Stimulated activated CD8-positive, alpha-beta memory T cell treated with anti-CD3 and anti-CD28 coated beads, Interleukin-4, amount 100 ng/mL, for 4 hours (primary cell): ENCODE measurements around the gene PLCD1.
A peak's percentile ranks its signal among the peaks of the same experiment; 100 is the strongest.
"Not testable (repeated sequence)": the region's sequence is repeated elsewhere in the genome, so short reads cannot be mapped to it uniquely, and the experiment has no call there.

Source experiments
- DNase-seq, 2 donors: peaks; one replicate each; pipeline ENCODE4 v3.0.0-alpha.2; 2020; ENCODE audit warnings: low read depth in 2 of 2, low spot score in 1 of 2

Gene PLCD1

DNA sequence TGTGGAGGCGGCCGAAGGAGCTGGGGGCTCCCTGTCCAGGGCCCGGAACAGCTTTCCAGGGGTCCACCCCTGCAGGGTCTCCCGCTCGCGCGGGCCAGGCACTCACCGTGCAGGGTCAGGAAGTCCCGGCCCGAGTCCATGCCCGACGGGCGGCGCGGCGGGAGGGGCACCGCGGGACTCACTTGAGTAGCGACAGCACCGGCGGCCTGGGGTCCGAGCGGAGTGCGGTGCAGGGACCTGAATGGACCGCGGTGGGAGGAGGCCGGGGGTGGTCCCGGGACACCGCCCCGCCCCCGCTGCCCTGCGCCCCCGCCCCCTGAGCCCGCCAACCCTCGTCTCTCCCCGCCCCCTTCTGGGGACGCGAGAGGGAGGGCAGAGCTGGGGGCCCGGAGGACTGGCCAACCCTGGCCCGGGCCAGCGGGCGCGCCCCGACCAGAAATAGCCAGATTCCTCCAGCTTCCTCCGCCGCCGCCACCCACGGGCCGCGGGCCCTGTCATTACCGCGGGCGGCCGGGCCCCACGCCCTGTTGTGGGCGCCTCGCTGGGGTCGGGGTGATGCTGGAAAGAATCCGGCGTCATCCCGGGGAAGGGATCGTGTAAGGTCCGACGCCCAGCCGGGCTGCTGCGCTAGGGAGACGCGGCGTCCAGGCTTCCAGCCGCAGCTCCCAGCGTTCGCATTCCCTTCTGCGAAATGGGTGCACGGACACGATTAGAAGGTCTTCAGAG is at the start of gene PLCD1:
Gene PLCD1, minus strand, starts transcription at position 243 of the 726 bp plus-strand sequence. Its CDS starts 103 bp downstream, at position 140.
- no peak for DNase-seq

DNA sequence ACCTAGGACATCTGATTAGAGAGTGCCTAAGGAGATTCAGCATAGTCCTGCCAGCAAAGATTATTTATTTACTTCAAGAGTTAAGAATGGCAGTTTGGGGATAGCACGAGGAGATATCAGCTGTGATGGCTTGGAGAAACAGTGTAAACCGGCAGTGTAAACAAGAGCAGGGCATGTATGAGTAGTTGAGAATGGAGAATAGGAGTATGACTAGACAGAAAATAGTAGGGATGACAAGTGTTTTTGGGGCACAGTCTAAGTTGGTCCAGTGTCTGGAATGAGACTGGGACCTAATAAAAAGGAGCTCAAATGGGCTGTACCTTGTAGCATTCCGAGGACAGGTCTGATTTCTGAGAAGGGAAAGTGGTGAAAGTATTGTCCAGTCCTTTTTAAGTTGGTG is 47.6 kb upstream of the PLCD1 start:
- not testable (repeated sequence) for DNase-seq

DNA sequence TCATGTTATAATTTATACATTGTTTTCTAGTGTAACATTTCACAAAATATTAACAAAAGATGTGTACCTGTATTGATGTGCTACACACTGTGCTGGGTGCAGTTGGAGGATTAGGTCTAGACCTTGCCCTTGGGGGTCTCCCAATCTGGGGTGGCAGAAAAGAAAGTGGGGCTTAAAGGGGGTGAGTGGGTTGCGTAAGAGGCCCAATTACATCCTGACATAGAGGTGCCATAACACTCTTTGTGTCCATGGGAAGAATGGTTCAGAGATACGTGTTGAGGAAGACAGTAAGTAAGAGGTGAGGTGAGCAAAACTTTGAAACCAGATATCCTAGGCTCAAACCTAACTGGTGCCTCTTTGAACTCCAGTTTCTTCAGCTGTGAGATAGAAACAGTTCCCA is 40.6 kb upstream of the PLCD1 start:
- no peak for DNase-seq

DNA sequence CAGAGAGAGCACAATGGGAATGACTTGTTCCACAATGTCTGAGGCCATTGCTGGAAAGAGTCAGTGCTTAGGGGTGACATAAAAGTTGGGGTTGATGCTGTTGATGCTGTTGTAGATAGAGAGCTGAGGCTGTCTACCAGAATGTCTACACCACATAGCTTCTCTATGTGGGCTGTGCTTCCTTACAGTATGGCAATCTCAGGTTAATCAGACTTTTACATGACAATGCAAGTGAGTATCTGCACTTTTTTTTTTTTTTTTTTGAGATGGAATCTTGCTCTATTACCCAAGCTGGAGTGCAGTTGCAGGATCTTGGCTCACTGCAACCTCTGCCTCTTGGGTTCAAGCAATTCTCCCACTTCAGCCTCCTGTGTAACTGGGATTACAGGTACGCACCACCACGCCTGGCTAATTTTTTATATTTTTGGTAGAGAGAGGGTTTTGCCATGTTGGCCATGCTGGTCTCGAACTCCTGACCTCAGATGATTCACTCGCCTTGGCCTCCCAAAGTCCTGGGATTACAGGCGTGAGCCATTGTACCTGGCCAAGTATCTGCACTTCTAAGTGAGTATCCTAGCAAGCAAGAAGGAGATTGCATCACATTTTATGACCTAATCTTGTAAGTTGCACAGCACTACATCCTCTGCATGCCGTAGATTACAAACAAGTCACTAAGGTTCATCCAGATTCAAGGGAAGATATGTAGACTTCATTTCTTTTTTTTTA is 38.2 kb upstream of the PLCD1 start:
- DNase-seq, result no peak

DNA sequence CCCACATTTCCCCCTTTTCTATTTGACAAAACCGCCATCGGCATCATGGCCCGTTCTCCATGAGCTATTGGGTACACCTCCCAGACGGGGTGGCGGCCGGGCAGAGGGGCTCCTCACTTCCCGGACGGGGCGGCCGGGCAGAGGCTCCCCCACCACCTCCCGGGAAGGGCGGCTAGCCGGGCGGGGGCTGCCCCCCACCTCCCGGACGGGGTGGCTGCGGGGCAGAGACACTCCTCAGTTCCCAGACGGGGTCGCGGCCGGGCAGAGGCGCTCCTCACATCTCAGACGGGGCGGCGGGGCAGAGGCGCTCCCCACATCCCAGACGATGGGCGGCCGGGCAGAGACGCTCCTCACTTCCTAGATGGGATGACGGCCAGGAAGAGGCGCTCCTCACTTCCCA is 35.0 kb upstream of the PLCD1 start:
- DNase-seq, result not testable (repeated sequence)

DNA sequence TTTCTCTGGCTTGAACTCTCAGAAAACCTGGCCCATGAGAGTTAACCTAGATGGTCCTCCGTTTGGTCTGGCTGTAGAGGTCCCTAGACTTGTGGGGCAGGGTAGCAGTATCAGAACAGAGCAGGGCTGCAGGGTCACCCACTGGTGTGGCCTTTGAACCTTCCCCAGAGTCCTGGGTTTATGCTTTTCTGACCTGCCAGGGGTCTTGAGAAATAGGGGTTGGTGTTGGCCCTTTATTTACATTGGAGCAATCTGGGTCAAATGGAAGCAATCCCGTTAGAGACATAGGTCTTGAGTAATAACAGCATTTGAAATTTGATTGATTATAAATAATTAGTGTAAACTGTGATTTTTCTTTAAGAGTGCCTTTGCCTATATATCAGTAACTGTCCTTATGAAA is 33.4 kb upstream of the PLCD1 start:
- DNase-seq, result no peak

DNA sequence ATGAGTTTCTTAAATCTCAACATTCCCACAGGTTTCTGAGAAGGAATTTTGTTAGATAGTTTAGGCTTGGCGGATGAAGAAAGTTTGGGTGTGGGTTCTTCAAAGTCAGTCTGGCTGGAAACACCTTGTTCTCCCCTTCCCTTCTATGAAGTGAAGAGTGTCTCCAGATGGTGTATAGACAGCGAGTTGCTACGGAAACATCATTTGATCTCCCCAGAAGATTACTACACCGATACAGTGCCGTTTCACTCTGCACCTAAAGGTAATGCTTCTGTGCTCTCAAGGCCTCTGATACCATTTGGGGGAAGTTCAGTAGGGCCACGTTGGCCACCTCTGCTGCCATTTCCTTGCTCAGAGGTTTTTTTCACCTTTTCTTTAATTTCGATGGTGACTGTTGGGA is 30.1 kb upstream of the PLCD1 start:
- no peak for DNase-seq

DNA sequence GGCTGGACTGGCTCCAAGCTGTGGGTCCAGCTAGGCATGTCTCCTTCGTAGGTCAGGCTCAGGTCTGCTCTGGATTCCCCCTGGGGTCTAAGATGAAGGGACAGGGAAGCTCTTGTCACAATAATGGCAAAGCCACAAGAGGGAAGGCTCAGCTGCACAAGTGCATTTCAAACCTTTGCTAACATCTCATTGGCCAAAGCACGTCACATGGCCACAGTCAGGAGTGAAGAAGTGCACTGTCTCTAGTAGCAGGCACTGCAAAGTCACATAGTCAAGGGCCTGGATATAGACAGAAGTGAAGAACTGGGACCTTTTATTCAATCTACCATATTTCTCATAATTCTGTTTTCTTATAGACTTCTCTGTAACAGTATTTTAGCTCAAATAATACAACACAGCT is 29.7 kb upstream of the PLCD1 start:
- no peak for DNase-seq

DNA sequence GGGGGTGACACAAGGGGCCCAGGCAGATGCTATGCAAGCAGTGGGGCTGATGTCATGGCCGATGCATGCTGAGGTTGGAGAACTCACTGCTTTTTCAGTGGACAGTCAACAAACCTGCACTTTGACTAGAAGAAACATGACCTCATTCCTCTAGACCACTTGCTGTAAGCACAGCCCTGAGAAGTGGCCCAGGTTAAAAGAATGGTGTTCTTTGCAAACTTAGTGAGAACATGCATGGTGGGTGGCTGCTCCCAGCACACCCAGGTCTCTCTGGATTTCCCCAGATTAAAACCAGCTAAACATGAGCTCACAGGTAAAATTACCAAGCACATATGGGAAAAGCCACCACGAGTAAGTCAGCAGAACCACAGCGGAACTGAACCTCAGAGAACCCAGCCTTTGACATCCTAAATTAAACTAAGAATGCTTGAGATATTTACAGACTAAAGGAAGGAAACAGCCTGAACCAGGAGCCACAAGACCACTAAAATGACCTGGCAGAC is 25.1 kb upstream of the PLCD1 start:
- no peak for DNase-seq

DNA sequence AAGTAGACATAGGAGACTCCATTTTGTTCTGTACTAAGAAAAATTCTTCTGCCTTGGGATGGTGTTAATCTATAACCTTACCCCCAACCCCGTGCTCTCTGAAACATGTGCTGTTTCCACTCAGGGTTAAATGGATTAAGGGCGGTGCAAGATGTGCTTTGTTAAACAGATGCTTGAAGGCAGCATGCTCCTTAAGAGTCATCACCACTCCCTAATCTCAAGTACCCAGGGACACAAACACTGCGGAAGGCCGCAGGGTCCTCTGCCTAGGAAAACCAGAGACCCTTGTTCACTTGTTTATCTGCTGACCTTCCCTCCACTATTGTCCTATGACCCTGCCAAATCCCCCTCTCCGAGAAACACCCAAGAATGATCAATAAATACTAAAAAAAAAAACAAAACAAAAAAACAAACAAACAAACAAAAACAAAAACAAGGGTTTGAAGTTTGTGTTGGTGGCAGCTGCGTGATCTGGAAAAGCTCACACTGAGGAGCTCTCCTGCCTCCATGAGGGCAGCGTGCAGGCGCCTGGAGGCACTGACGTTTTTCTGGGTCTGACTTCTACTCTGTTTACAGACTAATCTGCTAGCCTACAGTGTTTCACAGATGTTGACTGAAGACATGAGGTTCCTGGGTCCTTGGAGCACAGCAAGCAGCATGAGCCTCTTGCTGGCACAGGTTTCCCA is 24.5 kb upstream of the PLCD1 start:
- not testable (repeated sequence) for DNase-seq

DNA sequence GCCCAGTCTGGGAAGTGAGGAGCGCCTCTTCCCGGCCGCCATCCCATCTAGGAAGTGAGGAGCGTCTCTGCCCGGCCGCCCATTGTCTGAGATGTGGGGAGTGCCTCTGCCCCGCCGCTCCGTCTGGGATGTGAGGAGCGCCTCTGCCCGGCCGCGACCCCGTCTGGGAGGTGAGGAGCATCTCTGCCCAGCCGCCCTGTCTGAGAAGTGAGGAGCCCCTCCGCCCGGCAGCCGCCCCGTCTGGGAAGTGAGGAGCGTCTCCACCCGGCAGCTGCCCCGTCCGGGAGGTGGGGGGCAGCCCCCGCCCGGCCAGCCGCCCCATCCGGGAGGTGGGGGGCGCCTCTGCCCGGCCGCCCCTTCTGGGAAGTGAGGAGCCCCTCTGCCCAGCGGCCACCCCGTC is 23.8 kb upstream of the PLCD1 start:
- DNase-seq, result not testable (repeated sequence)

DNA sequence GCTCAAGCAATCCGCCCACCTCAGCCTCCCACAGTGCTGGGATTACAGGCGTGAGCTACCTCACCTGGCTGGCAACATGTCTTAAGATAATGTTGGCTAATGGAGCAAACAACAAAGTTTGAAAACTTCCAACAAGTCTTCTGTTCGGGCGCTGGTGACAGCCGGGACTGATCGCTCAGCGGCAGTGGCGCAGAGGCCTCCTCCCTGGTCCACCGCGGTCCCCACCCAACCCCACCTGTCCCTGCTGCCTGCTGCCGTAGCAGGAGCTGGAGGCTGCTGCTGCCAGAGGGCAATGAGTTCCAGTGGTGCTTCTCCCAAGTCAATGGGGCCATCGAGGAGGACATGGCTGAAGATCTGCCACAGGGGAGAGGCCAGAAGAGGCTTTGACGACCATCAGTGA is 21.7 kb upstream of the PLCD1 start:
- no peak for DNase-seq

DNA sequence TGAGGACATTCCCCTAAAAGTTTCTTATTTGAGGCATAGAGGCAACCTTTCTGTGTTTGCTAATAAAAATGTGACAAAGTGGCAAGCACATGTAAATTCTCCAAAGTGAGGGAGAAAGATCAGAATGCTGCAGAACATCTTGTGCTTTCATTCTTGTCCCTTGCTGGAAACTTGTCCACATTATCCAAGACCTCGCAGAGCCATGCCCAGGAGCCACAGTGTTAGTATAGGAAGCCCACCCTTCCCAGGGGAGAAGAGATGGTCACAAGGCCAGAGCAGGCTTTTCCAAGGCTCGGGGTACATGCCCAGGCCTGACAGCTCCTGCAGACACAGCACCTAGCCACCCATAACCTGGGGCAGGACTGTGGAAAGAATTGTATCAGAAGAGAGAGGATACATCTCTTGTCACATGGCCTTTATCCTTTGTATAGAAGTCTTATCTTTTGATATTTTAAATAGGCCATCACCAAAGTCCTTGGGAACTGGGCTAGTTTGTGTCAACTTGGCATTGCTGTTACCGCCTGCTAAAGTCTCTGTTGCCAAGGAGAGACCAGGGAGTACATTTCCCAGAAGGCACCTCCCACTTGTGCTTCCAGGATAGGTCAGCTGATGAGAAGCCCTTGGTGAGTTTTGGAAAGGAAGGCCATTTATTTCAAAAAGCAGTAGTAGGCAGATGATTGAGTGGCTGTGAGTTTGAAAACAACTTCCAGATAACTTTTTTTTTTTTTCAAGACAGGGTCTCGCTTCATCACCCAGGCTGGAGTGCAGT is 20.1 kb upstream of the PLCD1 start:
- DNase-seq, result no peak

DNA sequence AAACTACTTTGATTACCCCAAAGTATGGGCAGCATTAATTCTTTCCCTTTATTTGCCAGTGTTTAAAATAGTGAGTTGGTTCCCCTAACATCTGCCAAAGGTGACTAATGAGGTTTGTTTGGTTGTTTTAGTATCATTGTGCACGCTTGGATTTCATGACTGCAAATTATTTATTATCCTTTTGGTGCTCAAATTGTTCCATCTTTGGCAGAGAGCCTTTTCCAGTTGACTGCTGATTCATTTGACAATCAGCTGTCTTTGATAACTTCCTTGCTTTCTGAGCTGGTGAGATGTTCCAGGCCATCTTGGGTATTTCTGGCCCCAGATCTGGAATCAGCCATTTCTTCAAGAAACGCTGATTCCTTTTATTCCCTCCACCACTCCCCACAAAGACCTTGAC is 18.5 kb upstream of the PLCD1 start:
- DNase-seq, result no peak

DNA sequence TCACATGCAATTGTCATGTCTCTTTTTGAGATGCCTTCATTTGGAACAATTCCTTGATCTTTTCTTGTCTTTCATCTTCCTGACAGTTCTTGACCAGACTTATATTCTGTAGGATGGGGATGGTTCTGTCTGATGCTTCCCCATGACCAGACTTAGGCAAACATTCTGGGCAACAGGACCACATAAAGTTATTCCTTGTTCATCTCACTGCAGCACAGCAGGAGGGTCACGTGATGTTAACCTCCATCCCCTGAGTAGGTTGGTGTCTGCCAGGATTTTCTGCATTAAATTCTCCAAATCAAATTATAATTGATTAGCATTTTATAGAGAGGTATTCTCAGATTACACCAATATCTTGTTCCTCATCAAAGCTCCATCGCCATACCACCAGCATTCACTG is 17.4 kb upstream of the PLCD1 start:
- DNase-seq, result no peak

DNA sequence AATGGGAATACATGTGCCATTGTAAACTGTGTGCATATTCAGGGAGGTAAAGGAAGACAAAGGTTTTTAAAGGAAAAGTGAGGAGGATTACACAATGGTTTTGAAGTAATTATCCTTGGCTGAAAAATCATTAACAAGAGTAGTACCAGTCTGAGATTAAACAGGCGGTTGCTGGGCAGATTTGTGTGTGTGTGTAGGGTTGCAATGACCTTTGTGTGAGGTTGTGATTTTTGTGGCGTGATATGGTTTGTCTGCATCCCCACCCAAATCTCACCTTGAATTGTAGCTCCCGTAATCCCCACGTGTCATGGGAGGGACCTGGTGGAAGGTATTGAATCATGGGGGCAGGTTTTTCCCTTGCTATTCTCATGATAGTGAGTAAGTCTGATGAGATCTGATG is 16.6 kb upstream of the PLCD1 start:
- no peak for DNase-seq

DNA sequence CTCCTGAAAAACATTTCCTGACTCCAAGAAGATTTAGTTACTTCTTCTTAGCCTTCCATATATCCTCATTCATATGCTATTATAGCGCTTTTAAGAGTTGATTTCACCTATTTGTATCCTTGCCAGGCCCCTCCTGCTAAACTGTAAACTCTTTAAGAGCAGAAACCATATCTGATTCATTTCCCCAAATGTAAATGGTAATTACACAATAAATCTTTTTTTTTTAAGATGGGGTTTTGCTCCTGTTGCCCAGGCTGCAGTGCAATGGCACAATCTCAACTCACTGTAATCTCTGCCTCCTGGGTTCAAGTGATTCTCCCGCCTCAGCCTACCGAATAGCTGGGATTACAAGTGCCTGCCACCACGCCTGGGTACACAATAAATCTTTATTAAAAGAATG is 14.0 kb upstream of the PLCD1 start:
- no peak for DNase-seq

DNA sequence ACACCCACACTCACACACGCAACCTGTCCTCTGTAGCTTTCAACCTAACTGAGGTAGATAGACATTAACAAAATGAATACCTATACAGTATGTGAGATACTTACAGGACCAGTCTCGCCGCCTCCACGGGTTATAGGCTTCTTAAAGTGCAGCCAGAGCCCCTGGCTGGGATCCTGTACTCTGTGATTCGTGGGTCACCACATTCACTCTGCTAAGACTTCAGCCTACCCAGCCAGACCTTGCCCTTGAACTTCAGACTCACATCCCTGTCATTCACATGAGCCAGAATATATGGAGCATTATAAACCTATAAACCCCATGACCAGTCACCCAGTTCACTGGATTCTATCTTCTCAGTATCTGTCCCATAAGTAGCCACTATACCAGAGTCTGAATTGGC is 11.0 kb upstream of the PLCD1 start:
- no peak for DNase-seq

DNA sequence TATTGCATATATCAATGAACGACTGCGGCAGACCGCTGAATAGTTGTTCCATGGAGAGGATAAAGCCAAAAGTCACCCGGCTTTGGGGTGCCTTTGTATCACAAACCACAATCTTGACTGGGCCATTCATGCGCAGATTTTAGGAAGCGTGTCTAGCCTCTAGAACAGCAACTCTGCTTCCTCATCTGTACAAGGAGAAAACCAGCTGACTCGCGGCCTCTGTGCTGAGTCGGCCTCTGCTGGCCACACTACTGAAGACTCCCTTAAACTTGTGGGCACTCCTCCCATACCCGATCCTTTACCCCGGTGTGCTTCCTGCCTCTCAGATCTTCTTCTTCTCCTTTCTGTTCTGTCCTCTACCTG is 10.4 kb upstream of the PLCD1 start:
- DNase-seq, result peak in 1 of 2 donors; percentile 9

DNA sequence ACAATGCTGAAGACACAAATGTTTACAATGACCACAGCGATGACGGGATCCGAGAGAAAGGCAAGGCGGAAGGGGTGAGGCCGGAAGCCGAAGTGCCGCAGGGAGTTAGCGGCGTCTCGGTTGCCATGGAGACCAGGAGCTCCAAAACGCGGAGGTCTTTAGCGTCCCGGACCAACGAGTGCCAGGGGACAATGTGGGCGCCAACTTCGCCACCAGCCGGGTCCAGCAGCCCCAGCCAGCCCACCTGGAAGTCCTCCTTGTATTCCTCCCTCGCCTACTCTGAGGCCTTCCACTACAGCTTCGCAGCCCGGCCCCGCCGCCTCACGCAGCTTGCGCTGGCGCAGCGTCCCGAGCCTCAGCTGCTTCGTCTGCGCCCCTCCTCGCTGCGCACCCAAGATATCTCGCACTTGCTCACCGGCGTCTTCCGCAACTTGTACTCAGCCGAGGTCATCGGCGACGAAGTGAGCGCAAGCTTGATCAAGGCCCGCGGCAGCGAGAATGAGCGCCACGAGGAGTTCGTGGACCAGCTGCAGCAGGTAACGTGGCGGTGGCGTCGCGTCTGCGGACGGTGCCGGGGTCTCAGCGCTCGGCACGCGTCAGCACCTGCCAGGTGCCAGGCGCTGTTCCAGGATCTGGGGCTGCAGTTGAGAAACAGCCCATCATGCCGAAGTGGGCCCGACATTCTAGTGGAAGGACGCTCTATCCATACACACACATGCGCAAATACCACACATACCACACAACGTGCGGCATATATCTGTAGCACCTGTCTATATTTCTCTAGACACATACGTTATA is 9.9 kb upstream of the PLCD1 start, which contains the start of gene DLEC1:
Gene DLEC1, plus strand, starts transcription at position 108 of the 798 bp plus-strand sequence. Its CDS starts 18 bp downstream, at position 126.
- peak; percentile 53 to 60 for DNase-seq
